Dermis blood vessel endothelial cell (primary cell): ENCODE data around the gene SC5D. TPM values are rescaled to one million over a fixed set of nuclear protein-coding genes. Genes with fewer than 3 reads are reported as not detected.

ENCODE experiments used
- DNase-seq: peaks from one replicate; pipeline ENCODE4 v3.0.0; 2010
- total RNA-seq: library from RNA; depleted of rRNA; stranded (reverse); fragments of >200 nt; gene quantifications from 2 replicates; pipeline ENCODE4 v1.2.3, GENCODE V29; 2014

SC5D gene
- total RNA-seq, 1 donor from 2014 or later: 21.6 TPM

GRCh38 chr11:121293288-121293594 lies 670 bp downstream of the SC5D start:
- DNase-seq: no peak

- DNase-seq: no peak
Observed at GRCh38 chr11:121295246-121296029, 2.9 kb downstream of the SC5D start.

- no peak for DNase-seq
Observed at GRCh38 chr11:121297872-121298271, 5.3 kb downstream of the SC5D start.

GRCh38 chr11:121298774-121299173 lies 6.2 kb downstream of the SC5D start:
- no peak for DNase-seq

- DNase-seq: no peak
Observed at GRCh38 chr11:121299417-121299816, 6.8 kb downstream of the SC5D start.

- no peak for DNase-seq
Observed at GRCh38 chr11:121300313-121300971, 7.9 kb downstream of the SC5D start.

- no peak for DNase-seq
Observed at GRCh38 chr11:121300972-121301699, 8.6 kb downstream of the SC5D start.

GRCh38 chr11:121304759-121305158 lies 12.2 kb downstream of the SC5D start:
- no peak for DNase-seq

GRCh38 chr11:121308816-121309215 lies 16.2 kb downstream of the SC5D start:
- DNase-seq: no peak

GRCh38 chr11:121309688-121310087 lies 17.1 kb downstream of the SC5D start:
- no peak for DNase-seq

GRCh38 chr11:121310908-121311307 lies 18.3 kb downstream of the SC5D start:
- DNase-seq: no peak

GRCh38 chr11:121311373-121311772 lies 18.8 kb downstream of the SC5D start:
- no peak for DNase-seq

GRCh38 chr11:121312483-121312882 lies 19.9 kb downstream of the SC5D start:
- no peak for DNase-seq

- peak; percentile 56 for DNase-seq
Observed at GRCh38 chr11:121318848-121319834, 26.6 kb downstream of the SC5D start.

- no peak for DNase-seq
Observed at GRCh38 chr11:121321614-121322243, 29.2 kb downstream of the SC5D start.

GRCh38 chr11:121323046-121323607 lies 30.6 kb downstream of the SC5D start:
- DNase-seq: no peak

- no peak for DNase-seq
Observed at GRCh38 chr11:121326230-121326629, 33.7 kb downstream of the SC5D start.

GRCh38 chr11:121327553-121327952 lies 35.0 kb downstream of the SC5D start:
- DNase-seq: no peak

GRCh38 chr11:121328176-121328966 lies 35.8 kb downstream of the SC5D start:
- DNase-seq: no peak

GRCh38 chr11:121328967-121329679 lies 36.6 kb downstream of the SC5D start:
- no peak for DNase-seq
